ENCODE measurements around the gene GPR119. TPM values are rescaled to one million over a fixed set of nuclear protein-coding genes. Genes with fewer than 3 reads are reported as not detected.

The GPR119 gene
- total RNA-seq, 4 donors from 2014 or later: not detected

- H3K4me3 ChIP-seq: no peak overlapping the region
- no peaks in the 10 kb centered on the region for H3K27me3 ChIP-seq
- TF ChIP-seq EP300 (IDR thresholded peaks at IDR 0.05) (no peak), CTCF (IDR thresholded peaks at IDR 0.05) (no peak), POLR2A (IDR thresholded peaks at IDR 0.05) (no peak), POLR2AphosphoS5 (IDR thresholded peaks at IDR 0.05) (no peak)
- no peak overlapping the region for H3K27ac ChIP-seq
- no peaks in the 10 kb centered on the region for H3K4me1 ChIP-seq
- WGBS, 2 donors (ENCODE audit: low coverage in 1 of 2): 79% methylated on average over 3 of the region's 4 CpGs; no CpG with 5 or more reads in 1 of the 2 donors
- no peak for ATAC-seq
- no peaks in the 10 kb centered on the region for H3K9me3 ChIP-seq
- peaks cover 0 to 29% of the 10 kb centered on the region in 2 donors for H3K36me3 ChIP-seq
Observed at GRCh38 chrX:130416785-130417184, 31.3 kb upstream of the GPR119 start.

- WGBS, 2 donors (ENCODE audit: low coverage in 1 of 2): 88 to 95% methylated on average over 6 of the region's 7 CpGs
- no peak overlapping the region for H3K27ac ChIP-seq
- no peaks in the 10 kb centered on the region for H3K4me1 ChIP-seq
- no peak overlapping the region for H3K4me3 ChIP-seq
- H3K27me3 ChIP-seq: no peaks in the 10 kb centered on the region
- peaks cover 0 to 45% of the 10 kb centered on the region in 2 donors for H3K36me3 ChIP-seq
- ATAC-seq: no peak
- TF ChIP-seq CTCF (IDR thresholded peaks at IDR 0.05) (no peak), POLR2AphosphoS5 (IDR thresholded peaks at IDR 0.05) (no peak), EP300 (IDR thresholded peaks at IDR 0.05) (no peak), POLR2A (IDR thresholded peaks at IDR 0.05) (no peak)
- no peaks in the 10 kb centered on the region for H3K9me3 ChIP-seq
Observed at GRCh38 chrX:130415201-130415600, 29.7 kb upstream of the GPR119 start.

GRCh38 chrX:130414800-130415199 lies 29.3 kb upstream of the GPR119 start:
- Histone ChIP-seq H3K36me3 (peaks cover 0 to 49% of the 10 kb centered on the region in 2 donors), H3K4me3 (no peak overlapping the region), H3K27ac (no peak overlapping the region), H3K4me1 (no peaks in the 10 kb centered on the region), H3K27me3 (no peaks in the 10 kb centered on the region), H3K9me3 (no peaks in the 10 kb centered on the region)
- TF ChIP-seq EP300 (IDR thresholded peaks at IDR 0.05): no peak
- no peak for TF ChIP-seq POLR2AphosphoS5 (IDR thresholded peaks at IDR 0.05)
- TF ChIP-seq CTCF (IDR thresholded peaks at IDR 0.05): no peak
- TF ChIP-seq POLR2A (IDR thresholded peaks at IDR 0.05): no peak
- ATAC-seq: no peak
- 88 to 93% methylated on average over 3 of the region's 5 CpGs for WGBS, 2 donors (ENCODE audit: low coverage in 1 of 2)

- H3K27ac ChIP-seq: no peak overlapping the region
- peak; percentile 61 for ATAC-seq
- no peaks in the 10 kb centered on the region for H3K4me1 ChIP-seq
- WGBS, 2 donors (ENCODE audit: low coverage in 1 of 2): 50 to 64% methylated on average over 2 of the region's 2 CpGs
- no peak overlapping the region for H3K4me3 ChIP-seq
- TF ChIP-seq POLR2A (IDR thresholded peaks at IDR 0.05) (no peak), POLR2AphosphoS5 (IDR thresholded peaks at IDR 0.05) (no peak), CTCF (IDR thresholded peaks at IDR 0.05) (no peak), EP300 (IDR thresholded peaks at IDR 0.05) (no peak)
- H3K9me3 ChIP-seq: no peaks in the 10 kb centered on the region
- H3K36me3 ChIP-seq: peaks cover 0 to 58% of the 10 kb centered on the region in 2 donors
- H3K27me3 ChIP-seq: no peaks in the 10 kb centered on the region
Observed at GRCh38 chrX:130413415-130413814, 27.9 kb upstream of the GPR119 start.

- H3K27ac ChIP-seq: peak overlapping the region; percentile 36 to 85 (median 84)
- ATAC-seq: peak; percentile 46
- H3K4me1 ChIP-seq: peaks cover 0 to 26% (median 0%) of the 10 kb centered on the region in 3 donors
- no peaks in the 10 kb centered on the region for H3K9me3 ChIP-seq
- peak overlapping the region; percentile 67 to 70 for H3K4me3 ChIP-seq
- H3K27me3 ChIP-seq: no peaks in the 10 kb centered on the region
- peaks cover 0 to 15% of the 10 kb centered on the region in 2 donors for H3K36me3 ChIP-seq
- TF ChIP-seq POLR2A (IDR thresholded peaks at IDR 0.05) (no peak), CTCF (IDR thresholded peaks at IDR 0.05) (no peak), EP300 (IDR thresholded peaks at IDR 0.05) (no peak), POLR2AphosphoS5 (IDR thresholded peaks at IDR 0.05) (no peak)
- WGBS, 2 donors (ENCODE audit: low coverage in 1 of 2): 2 to 15% methylated on average over 6 to 10 of the region's 13 CpGs
Observed at GRCh38 chrX:130402208-130402684, 16.8 kb upstream of the GPR119 start.

All from gastroesophageal sphincter (tissue), 4 donors.